ENCODE data around the gene IGFLR1.
"Not testable (repeated sequence)": the region's sequence is repeated elsewhere in the genome, so short reads cannot be mapped to it uniquely, and the experiment has no call there.

The IGFLR1 gene

DNA sequence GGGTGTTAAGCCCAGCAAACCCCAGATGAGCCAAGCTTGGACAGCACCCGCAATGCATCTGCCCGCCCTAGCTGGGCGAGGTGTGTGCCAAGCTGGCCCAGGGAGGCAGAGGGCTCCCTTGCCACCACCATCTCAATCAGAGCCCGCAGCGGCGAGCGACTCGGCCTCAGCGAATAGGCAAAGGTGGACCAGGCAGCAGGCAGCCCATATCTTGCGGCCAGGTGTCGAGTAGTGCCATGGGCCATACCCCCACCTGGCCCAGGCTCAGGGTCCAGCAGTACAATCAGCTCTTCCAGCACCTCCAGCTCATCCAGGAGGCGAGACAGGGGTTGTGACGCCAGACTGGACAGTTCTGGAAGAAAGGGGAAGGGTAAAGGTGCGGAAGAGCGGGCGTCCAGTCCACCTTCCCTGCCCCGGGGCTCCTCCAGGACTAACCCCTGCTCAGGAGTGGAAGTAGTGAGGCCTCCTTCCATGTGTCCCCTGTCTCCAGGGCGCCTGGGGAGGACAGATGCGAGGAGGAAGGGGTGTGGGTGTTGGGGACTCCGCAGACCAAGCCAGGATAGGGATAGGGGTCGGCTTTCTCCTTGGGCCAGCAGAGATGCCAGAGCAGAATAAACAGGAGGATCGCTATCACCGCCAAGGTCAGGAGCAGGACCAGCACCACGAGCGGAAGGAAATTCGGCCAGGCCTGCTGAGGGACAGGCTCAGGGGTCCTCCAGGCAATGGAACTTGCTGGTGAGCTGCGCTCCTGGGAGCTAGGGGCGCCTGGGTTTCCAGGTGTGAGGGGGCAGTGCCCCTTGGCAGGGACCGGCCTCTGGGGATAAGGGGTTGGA is 2.8 kb downstream of the IGFLR1 start:
- no peak for DNase-seq (ENCODE audit: low read depth)

DNA sequence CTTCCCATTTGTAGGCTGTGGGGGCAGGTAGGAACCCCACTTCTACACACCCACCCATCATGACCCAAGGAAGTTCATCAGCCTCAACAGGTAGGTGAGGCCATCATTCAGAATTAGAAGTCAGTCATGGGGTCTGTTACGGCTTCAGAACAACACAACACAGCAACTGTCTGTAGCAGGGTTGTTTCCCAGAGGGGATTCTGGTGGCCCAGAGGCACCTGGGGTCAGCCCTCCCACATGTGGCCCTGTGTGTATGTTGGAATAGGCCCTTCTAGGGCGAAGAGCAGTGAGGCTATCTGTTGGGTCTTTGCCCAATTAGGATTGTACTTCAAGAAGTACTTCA is 3.4 kb downstream of the IGFLR1 start:
- DNase-seq (ENCODE audit: low read depth), result no peak

DNA sequence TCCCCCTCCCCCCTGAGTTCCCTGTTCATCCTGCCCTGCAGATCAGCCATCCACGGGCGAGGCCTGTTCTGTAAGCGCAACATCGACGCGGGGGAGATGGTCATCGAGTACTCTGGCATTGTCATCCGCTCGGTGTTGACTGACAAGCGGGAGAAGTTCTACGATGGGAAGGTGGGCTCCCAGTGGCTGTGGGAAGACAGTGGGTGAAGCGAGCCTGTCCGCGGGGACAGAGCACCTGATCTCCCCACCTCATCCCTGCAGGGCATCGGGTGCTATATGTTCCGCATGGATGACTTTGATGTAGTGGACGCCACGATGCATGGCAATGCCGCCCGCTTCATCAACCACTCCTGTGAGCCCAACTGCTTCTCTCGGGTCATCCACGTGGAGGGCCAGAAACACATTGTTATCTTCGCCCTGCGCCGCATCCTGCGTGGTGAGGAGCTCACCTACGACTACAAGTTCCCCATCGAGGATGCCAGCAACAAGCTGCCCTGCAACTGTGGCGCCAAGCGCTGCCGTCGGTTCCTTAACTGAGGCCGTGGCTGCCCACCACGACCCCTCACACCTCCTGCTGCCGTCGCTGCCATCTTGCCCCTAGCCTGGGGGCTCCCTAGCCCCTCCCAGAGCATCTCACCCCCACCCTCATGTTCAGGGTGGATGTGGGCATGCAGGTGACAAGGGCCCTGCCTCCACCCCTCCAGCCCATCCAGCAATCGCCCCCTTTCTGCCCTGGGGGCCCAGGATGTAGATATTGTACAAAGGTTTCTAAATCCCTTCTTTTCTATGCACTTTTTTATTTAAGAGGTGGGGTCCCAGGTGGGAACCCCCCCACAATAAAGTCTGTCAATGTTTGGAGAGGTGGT is 4.0 kb downstream of the IGFLR1 start:
- DNase-seq (ENCODE audit: low read depth), result no peak

DNA sequence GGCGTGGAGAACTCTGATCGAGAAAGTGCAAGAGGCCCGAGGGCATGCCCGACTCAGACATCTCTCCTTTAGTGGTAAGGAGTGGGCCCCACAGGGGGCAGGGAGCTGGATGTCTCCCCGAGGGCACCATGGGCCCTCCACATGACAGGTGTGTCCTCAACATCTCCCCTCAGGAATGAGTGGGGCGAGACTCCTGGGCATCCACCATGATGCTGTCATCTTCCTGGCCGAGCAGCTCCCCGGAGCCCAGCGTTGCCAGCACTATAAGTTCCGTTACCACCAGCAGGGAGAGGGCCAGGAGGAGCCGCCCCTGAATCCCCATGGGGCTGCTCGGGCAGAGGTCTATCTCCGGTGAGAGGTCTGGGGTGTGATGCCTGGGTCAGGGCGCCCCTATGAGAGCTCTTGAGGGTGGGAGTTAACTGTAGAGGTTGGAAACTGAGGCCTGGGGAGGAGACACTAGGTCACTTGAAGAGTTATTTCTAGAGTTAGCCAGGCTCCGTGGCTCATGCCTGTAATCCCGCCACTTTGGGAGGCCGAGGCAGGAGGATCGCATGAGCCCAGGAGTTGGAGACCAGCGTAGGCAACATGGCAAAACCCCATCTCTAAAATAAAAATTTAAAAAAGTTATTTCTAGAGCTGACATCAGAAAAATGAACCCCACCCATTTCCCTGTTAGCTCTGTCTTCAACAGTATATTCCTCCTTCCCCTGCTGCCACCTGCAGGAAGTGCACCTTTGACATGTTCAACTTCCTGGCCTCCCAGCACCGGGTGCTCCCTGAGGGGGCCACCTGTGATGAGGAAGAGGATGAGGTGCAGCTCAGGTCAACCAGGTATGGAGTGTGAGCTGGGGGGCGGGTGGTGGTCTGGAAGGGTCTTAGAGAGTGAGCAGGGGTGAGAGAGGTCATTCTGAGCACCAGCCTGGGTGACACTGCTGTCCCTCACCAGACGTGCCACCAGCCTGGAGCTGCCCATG is 5.1 kb downstream of the IGFLR1 start:
- no peak for DNase-seq (ENCODE audit: low read depth)

DNA sequence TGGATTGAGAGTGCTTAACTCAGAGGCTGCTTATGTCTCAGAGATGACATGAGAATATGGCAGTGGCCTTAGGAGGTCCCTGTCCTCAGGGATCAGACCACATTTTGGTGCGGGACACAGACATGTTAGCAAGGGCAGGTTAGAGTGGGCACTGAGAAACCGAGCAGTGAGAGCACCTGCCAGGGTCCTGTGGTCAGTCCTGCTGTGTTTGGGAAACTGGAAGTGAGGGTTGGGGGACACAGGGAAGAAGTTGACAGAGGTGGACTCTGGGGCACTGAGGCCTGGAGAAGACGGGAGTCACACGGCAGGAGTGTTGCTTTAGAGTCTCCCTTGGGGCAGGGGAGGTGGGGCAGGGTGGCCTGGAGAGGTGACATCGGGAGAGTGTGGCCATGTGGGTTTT is 7.4 kb downstream of the IGFLR1 start:
- DNase-seq (ENCODE audit: low read depth), result no peak

DNA sequence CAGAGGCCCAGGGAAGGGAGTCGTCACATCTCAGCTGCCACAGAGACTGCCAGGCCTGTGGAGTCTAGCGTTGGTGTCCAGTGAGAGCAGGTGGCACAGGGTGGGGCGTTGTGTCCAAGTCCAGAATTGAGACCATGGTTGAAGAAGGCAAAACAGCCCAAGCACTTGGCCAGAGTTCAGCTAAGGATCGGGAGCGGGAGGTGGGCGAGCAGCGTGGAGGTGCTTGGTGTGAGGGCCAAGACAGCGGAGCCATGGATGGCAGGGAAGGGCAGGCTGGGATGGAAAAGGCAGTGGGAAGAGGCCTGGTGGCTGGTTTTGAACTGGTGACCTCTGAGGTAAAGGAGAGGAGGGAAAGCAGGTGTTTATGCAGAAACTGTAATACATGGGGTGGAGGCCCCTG is 8.0 kb downstream of the IGFLR1 start:
- no peak for DNase-seq (ENCODE audit: low read depth)

DNA sequence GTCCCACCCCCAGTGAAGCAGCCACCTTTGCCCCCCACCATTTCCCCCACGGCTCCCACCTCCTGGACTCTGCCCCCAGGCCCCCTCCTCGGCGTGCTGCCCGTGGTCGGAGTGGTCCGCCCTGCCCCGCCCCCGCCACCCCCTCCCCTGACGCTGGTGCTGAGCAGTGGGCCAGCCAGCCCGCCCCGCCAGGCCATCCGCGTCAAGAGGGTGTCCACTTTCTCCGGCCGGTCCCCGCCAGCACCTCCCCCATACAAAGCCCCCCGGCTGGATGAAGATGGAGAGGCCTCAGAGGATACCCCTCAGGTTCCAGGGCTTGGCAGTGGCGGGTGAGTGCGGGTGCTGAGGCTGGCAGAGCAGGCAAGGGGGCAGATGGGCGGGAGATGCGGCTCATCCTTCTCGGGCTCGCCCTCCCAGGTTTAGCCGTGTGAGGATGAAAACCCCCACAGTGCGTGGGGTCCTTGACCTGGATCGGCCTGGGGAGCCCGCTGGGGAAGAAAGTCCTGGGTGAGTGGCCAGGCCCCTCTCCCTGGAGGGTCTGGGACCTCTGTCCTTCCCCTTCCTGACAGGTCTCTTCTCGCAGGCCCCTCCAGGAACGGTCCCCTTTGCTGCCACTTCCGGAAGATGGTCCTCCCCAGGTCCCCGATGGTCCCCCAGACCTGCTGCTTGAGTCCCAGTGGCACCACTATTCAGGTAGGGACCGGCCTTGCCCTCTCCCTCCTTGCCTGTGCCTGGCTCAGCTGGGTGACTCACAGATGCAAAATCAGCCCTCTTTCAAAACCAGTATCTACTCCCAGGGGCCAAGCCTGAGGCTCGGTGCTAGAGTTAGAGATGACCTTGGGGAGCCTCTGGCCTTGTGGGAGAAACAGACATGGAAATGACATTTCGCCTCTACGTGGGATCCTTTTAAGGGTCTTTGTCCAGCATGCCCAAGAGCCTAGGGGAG is 8.8 kb downstream of the IGFLR1 start:
- DNase-seq (ENCODE audit: low read depth), result no peak

DNA sequence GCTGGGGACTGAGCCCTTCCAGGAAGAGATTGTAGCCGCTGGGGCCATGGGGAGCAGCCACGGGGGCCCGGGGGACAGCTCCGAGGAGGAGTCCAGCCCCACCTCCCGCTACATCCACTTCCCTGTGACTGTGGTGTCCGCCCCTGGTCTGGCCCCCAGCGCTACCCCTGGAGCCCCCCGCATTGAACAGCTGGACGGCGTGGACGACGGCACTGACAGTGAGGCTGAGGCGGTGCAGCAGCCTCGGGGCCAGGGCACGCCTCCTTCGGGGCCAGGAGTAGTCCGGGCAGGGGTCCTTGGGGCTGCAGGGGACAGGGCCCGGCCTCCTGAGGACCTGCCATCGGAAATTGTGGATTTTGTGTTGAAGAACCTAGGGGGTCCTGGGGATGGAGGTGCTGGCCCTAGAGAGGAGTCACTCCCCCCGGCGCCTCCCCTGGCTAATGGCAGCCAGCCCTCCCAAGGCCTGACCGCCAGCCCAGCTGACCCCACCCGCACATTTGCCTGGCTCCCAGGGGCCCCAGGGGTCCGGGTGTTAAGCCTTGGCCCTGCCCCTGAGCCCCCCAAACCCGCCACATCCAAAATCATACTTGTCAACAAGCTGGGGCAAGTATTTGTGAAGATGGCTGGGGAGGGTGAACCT is 9.6 kb downstream of the IGFLR1 start:
- no peak for DNase-seq (ENCODE audit: low read depth)

DNA sequence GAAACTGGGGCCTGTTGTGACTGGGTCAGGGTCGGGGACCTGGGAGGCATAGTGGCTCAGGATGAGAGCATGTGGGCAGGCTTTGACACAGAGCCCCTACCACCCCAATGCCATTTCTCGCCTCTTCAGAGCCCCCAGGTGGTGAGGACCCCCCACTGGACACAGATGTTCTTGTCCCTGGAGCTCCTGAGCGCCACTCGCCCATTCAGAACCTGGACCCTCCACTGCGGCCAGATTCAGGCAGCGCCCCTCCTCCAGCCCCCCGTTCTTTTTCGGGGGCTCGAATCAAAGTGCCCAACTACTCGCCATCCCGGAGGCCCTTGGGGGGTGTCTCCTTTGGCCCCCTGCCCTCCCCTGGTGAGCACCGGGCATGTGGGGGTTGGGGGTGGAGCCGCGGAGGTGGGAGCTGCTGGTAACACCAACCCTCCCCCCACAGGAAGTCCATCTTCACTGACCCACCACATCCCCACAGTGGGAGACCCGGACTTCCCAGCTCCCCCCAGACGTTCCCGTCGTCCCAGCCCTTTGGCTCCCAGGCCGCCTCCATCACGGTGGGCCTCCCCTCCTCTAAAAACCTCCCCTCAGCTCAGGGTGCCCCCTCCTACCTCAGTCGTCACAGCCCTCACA is 10.4 kb downstream of the IGFLR1 start:
- no peak for DNase-seq (ENCODE audit: low read depth)

DNA sequence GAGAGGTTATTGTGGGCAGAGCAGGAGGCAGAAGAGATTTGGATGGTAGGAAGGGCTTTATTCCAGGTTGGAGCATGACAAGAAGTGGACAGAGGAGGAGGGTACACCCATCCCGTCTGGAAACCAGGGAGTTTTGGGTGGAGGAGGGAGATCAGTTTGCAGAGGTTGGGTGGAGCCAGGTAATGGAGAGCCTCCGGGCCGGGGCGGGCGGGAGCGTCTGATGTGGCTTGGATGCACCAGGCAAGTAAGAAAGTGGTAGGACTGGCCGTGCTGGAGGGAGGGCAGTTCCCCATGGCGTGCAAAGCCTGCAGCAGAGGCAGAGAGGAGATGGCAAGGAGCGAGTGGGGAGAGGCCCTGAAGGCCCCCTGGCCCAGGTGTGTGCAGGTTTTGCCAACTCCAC is 10.9 kb downstream of the IGFLR1 start:
- DNase-seq (ENCODE audit: low read depth), result no peak

DNA sequence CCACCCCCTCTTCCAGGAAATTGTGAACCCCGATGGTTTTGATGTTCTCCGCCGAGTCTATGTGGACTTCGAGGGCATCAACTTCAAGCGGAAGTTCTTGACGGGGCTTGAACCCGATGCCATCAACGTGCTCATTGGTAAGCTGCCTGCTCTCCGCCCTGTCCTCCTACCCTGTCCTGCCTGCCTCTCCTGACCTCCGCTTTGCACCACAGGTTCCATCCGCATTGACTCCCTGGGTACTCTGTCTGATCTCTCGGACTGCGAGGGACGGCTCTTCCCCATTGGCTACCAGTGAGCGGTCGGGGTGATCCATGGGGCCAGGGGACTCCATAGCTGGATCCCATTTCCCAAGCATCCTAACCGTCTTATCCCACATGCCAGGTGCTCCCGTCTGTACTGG is 11.9 kb downstream of the IGFLR1 start:
- DNase-seq (ENCODE audit: low read depth), result no peak

DNA sequence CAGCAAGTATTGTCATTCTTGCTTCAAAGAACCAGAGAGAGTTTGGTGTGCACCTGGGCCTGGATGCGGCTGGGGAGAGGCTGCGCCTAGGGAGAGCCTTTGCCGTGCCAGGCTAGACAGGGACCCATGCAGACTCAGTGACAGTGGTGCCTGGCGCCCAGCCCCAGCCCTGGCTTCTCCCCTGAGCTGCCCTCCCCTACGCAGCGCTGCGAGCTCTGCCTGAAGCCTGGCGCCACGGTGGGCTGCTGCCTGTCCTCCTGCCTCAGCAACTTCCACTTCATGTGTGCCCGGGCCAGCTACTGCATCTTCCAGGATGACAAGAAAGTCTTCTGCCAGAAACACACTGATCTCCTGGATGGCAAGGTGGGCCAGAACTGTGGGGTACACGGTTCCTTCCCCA is 12.5 kb downstream of the IGFLR1 start:
- no peak for DNase-seq (ENCODE audit: low read depth)

DNA sequence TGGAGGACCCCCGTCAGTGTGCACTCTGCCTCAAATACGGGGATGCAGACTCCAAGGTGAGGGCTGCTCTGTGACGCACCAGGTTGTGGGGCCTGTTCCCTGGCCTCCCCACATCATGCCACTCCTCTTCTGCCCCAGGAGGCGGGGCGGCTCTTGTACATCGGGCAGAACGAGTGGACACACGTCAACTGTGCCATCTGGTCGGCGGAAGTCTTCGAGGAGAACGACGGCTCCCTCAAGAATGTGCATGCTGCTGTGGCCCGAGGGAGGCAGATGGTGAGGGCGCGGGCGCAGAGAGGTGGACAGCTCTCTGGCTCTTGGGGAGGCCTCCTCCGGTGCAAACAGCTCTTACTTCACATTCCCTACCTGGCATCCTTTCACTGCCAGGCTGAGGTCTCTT is 13.2 kb downstream of the IGFLR1 start:
- DNase-seq (ENCODE audit: low read depth), result no peak

DNA sequence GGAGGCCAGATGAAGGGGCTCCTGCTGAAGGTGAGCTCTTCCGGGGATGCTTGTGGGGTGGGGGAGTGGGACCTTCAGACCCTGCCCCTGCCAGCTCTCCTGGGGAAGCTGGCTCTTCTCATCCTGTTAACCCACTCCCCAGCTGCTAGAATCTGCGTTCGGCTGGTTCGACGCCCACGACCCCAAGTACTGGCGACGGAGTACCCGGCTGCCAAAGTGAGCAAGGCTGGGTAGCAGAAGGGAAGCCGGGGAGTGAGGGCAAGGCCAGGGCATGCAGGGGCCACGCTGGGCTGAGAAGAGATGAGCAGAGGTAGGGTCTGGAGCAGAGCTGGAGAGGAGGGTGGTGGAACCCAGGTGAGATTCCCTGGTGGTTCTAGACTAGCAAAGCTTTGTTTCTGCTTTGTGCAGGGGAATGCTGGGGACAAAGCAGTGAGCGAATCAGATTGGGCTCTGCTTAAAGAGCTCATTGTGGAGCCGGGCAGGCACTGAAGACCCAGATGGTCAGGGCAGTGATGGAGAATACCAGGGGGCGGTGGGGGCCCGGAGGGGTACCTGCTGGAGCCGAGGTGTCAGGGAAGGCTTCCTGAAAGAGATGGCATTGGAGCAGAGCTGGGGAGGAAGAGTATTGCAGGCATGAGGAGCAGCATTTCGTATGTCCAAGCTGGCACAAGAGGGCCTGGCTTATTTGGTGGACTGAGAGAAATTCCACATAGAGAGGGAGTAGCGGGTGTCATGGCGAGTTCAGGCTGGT is 14.1 kb downstream of the IGFLR1 start:
- DNase-seq (ENCODE audit: low read depth), result no peak

DNA sequence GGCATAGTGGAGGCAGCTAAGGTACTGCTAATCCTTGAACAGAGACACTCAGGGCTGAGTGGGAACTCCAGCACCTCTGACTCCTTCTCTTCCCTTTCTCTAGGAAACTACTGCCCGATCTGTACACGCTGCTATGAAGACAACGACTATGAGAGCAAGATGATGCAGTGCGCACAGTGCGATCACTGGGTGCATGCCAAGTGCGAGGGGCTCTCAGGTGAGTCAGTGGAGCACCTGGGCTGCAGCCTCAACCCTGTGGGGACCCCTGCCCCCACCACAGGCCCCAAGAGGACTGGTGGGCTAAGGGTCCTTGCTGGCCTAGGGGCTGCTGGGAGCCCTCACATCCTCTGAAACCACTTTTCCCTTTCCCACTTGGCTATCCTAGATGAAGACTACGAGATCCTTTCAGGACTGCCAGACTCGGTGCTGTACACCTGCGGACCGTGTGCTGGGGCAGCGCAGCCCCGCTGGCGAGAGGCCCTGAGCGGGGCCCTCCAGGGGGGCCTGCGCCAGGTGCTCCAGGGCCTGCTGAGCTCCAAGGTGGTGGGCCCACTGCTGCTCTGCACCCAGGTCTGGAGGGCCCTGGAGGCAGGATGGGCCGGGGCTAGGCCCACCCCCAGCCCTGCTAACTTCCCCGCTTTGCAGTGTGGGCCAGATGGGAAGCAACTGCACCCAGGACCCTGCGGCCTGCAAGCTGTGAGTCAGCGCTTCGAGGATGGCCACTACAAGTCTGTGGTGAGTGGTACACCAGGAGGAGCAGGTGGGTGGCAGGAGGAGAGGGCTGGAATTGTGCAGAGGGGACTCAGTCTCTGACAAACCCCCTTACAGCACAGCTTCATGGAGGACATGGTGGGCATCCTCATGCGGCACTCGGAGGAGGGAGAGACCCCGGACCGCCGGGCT is 14.9 kb downstream of the IGFLR1 start:
- no peak for DNase-seq (ENCODE audit: low read depth)

DNA sequence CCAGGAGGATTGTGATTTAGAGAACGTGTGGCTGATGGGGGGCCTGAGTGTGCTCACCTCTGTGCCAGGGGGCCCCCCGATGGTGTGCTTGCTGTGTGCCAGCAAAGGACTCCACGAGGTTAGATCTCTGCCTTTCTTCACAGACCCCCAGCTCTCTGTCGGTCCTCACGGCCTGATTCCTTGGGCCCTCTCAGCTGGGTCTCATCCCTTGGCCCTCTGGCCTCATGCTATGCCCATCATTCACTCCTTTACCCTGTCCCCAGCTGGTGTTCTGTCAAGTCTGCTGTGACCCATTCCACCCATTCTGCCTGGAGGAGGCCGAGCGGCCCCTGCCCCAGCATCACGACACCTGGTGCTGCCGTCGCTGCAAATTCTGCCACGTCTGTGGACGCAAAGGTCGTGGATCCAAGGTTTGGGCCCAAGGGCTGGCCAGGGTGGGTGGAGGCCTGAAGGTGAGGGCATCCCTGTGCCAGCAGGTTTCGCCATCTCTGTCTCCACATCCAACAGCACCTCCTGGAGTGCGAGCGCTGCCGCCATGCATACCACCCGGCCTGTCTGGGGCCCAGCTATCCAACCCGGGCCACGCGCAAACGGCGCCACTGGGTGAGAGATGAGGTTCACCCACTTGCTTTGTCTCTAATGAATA is 16.9 kb downstream of the IGFLR1 start:
- no peak for DNase-seq (ENCODE audit: low read depth)

DNA sequence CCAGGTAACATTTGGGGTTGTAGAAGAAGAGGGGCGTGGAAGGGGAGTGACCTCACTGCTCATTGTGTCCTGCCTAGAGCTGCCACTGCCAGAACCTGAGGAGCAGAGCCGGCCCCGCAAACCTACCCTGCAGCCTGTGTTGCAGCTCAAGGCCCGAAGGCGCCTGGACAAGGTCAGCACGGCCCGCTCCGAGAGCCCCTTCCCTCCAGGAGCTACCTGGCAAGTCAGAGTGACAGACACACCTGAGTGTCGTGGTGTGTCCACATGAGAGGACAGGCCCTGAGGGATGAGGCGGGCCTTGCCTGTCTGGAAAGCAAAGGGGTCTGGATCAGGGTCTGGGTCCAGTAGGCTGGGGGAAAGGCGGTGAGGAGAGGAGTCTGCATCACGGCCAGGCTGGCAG is 17.7 kb downstream of the IGFLR1 start:
- no peak for DNase-seq (ENCODE audit: low read depth)

DNA sequence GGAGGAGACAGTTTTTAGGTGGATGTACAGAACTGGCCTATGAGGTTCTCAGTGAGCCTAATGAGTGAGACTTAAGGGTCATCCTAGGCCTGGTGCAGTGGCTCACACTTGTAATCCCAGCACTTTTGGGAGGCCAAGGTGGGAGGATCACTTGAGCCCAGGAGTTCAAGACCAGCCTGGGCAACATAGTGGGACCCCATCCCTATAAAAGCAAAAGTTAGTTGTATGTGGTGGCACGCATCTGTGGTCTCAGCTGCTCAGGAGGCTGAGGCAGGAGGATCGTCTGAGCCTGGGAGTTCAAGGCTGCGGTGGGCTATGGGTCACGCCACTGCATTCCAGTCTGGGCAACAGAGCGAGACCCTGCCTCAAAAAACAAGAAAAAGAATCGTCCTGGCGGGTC is 18.1 kb downstream of the IGFLR1 start:
- not testable (repeated sequence) for DNase-seq (ENCODE audit: low read depth)

Measured in activated T-cell treated with anti-CD3 and anti-CD28 coated beads for 48 hours (primary cell).